ENCODE data around the gene MPL.

- no peak for TF ChIP-seq ELF1 (IDR thresholded peaks at IDR 0.05)
- TF ChIP-seq MXI1 (IDR thresholded peaks at IDR 0.05; ENCODE audit: low read depth, low read length) = no peak
- TF ChIP-seq NRF1 (IDR thresholded peaks at IDR 0.05; ENCODE audit: low read depth, low read length) = no peak
Measured at GRCh38 chr1:43292216-43292615, 45.4 kb upstream of the MPL start.

Measured in SK-N-SH (cell line).